ENCODE results near the gene PNPLA6.

- TF ChIP-seq CTCF (IDR thresholded peaks at IDR 0.05) (no peak), POLR2A (IDR thresholded peaks at IDR 0.05) (no peak)
Observed at GRCh38 chr19:7610491-7611240, 75.1 kb downstream of the PNPLA6 start.
